GM21786 (cell line): ENCODE results near the gene CXCL11.
"Not testable (repeated sequence)": the region's sequence is repeated elsewhere in the genome, so short reads cannot be mapped to it uniquely, and the experiment has no call there.

Source experiments
- ATAC-seq: cut with Tn5 transposase; IDR thresholded peaks from one replicate; pipeline ENCODE4 v1.9.1; 2021; ENCODE audit not compliant: unreplicated experiment

The CXCL11 gene

GRCh38 chr4:76035799-76036380, at the start of gene CXCL11:
Gene CXCL11, minus strand, starts transcription at chr4:76036070. Its CDS starts 83 bp downstream, at chr4:76035987.
- no peak for ATAC-seq

GRCh38 chr4:76084542-76084941, 48.7 kb upstream of the CXCL11 start:
- ATAC-seq, result no peak

GRCh38 chr4:76083386-76083988, 47.6 kb upstream of the CXCL11 start:
- no peak for ATAC-seq

- no peak for ATAC-seq
Measured at GRCh38 chr4:76078033-76078613, 42.3 kb upstream of the CXCL11 start.

GRCh38 chr4:76074993-76075600, 39.2 kb upstream of the CXCL11 start:
- no peak for ATAC-seq

- ATAC-seq, result no peak
Measured at GRCh38 chr4:76074468-76074867, 38.6 kb upstream of the CXCL11 start, which contains the start of gene ART3. Gene ART3, plus strand, starts transcription at chr4:76074709. Its CDS starts 1,181 bp downstream, at chr4:76075890.

GRCh38 chr4:76072760-76073159, 36.9 kb upstream of the CXCL11 start:
- no peak for ATAC-seq

- ATAC-seq, result peak; percentile 87
Measured at GRCh38 chr4:76067652-76068286, 31.9 kb upstream of the CXCL11 start.

GRCh38 chr4:76066546-76066945, 30.7 kb upstream of the CXCL11 start:
- no peak for ATAC-seq

GRCh38 chr4:76061982-76062381, 26.1 kb upstream of the CXCL11 start:
- peak; percentile 83 for ATAC-seq

GRCh38 chr4:76061421-76061820, 25.6 kb upstream of the CXCL11 start:
- no peak for ATAC-seq

GRCh38 chr4:76060506-76060905, 24.6 kb upstream of the CXCL11 start:
- no peak for ATAC-seq

GRCh38 chr4:76059750-76060149, 23.9 kb upstream of the CXCL11 start:
- no peak for ATAC-seq

- no peak for ATAC-seq
Measured at GRCh38 chr4:76058888-76059426, 23.1 kb upstream of the CXCL11 start.

GRCh38 chr4:76058302-76058701, 22.4 kb upstream of the CXCL11 start:
- ATAC-seq, result peak; percentile 35

GRCh38 chr4:76055421-76055820, 19.6 kb upstream of the CXCL11 start:
- ATAC-seq, result no peak

- ATAC-seq, result peak; percentile 96
Measured at GRCh38 chr4:76055016-76055415, 19.1 kb upstream of the CXCL11 start.

- ATAC-seq, result no peak
Measured at GRCh38 chr4:76053730-76054129, 17.9 kb upstream of the CXCL11 start.

GRCh38 chr4:76050560-76051050, 14.7 kb upstream of the CXCL11 start:
- ATAC-seq, result not testable (repeated sequence)

GRCh38 chr4:76049860-76050416, 14.1 kb upstream of the CXCL11 start:
- not testable (repeated sequence) for ATAC-seq

- not testable (repeated sequence) for ATAC-seq
Measured at GRCh38 chr4:76044686-76045085, 8.8 kb upstream of the CXCL11 start.
